ENCODE results near the gene ACSL5.

DNA sequence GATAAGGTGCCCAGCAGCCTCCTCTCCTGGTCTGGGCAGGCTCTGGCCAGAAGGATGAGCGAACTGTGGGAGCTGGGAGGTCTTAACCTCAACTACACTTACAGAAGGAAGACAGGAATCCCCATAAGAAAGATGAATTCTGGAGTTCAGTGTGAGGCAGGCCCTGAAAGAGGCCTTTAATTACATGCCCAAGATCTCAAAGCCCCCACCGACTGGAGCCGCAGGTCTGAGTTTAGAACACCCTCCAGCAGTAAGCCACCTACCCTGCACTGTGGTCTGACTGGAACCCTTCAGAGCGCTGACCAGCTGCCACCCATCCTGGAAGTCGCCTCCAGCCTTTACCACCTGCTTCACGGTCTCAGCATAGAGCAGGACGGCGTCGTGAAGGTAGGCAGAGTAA lies 28.2 kb upstream of the ACSL5 start:
- TF ChIP-seq FOXP2 (optimal IDR thresholded peaks at IDR 0.05; ENCODE audit: control extremely low read depth, extremely low read length, insufficient read depth) = no peak
- TF ChIP-seq POLR2AphosphoS5 (IDR thresholded peaks at IDR 0.05; ENCODE audit: borderline replicate concordance, low read depth, low read length) = no peak
- TF ChIP-seq EZH2 (IDR thresholded peaks at IDR 0.05) = no peak
